ENCODE measurements around the gene C16orf95.
"Not testable (repeated sequence)": the region's sequence is repeated elsewhere in the genome, so short reads cannot be mapped to it uniquely, and the experiment has no call there.

Gene C16orf95

DNA sequence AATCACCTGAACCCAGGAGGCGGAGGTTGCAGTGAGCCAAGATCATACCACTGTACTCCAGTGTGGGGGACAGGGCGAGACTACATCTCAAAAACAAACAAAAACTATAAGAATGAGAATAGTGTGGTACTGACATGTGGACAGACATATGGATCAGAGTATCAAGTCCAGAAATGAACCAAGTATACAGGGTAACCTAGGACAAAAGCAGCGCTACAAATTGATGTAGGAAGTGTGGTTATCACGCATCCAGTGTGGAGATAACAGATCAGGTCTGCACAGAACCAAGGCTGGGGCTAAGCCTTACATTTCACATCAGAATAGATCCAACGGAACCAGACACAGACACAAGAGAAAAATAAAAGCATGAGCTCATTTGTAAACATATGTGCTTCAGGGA lies 23.0 kb upstream of the C16orf95 start:
- H3K36me3 Mint-ChIP-seq: peaks cover 52 to 66% of the 10 kb centered on the region in 2 donors
- no peaks in the 10 kb centered on the region for H3K27me3 Mint-ChIP-seq
- peaks cover 13 to 19% of the 10 kb centered on the region in 2 donors for H3K4me1 Mint-ChIP-seq
- DNase-seq: no peak
- no peak overlapping the region for H3K27ac Mint-ChIP-seq
- no peak overlapping the region for H3K4me3 Mint-ChIP-seq
- H3K9me3 Mint-ChIP-seq: peaks cover 0 to 2% of the 10 kb centered on the region in 2 donors
- no peak for ATAC-seq (replicated peaks)

DNA sequence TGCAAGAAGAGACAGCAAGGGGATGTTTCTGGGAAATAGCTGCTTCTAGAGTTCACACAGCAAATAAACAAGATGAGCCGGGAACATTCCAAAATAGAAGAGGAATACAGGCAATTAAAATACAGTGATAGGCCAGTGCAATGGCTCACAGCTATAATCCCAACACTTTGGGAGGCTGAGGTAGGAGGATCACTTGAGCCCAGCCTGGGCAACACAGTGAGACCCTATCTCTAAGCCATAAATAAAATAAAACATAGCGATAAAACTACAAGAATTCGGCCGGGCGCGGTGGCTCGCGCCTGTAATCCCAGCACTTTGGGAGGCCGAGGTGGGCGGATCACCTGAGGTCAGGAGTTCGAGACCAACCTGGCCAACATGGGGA lies 22.5 kb upstream of the C16orf95 start:
- Mint-ChIP-seq H3K36me3 (peaks cover 53 to 68% of the 10 kb centered on the region in 2 donors), H3K4me1 (peaks cover 13 to 16% of the 10 kb centered on the region in 2 donors)
- not testable (repeated sequence) for ATAC-seq (replicated peaks); H3K27me3 Mint-ChIP-seq; DNase-seq; H3K27ac Mint-ChIP-seq; H3K9me3 Mint-ChIP-seq; H3K4me3 Mint-ChIP-seq

DNA sequence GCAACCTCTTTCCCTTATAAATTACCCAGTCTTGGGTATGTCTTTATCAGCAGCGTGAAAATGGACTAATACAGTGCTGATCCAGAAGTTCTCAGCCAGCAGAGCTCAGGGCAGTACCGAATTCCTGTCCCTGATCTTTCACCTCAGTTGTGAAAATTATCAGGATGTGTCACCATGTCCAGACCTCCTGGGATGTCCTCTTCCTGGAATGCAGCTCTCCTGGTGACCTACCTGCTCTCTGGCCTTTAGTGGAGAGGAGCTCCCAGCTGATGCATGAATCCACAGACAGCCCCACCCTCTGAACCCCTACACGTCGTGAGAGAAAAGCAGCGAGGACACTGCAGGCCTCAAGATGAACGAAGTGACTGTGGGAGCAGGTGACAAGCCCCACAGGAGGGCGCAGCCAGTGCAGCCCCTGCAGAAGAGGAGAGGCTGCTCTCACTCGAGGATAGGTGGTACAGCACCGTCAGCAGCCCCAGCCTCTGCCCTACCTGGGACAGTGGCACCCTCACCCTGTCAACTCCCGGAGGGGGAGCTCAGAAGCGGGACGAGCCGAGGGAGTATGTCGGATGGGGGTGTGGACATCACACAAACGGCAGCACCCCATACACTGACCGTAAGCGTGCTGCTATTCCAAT lies 22.0 kb upstream of the C16orf95 start:
- Mint-ChIP-seq H3K4me3 (no peak overlapping the region), H3K9me3 (peaks cover 0 to 2% of the 10 kb centered on the region in 2 donors), H3K27me3 (no peaks in the 10 kb centered on the region), H3K4me1 (peaks cover 13 to 16% of the 10 kb centered on the region in 2 donors), H3K36me3 (peaks cover 50 to 70% of the 10 kb centered on the region in 2 donors), H3K27ac (peak overlapping the region; percentile 42)
- DNase-seq (no peak), ATAC-seq (replicated peaks) (no peak)

DNA sequence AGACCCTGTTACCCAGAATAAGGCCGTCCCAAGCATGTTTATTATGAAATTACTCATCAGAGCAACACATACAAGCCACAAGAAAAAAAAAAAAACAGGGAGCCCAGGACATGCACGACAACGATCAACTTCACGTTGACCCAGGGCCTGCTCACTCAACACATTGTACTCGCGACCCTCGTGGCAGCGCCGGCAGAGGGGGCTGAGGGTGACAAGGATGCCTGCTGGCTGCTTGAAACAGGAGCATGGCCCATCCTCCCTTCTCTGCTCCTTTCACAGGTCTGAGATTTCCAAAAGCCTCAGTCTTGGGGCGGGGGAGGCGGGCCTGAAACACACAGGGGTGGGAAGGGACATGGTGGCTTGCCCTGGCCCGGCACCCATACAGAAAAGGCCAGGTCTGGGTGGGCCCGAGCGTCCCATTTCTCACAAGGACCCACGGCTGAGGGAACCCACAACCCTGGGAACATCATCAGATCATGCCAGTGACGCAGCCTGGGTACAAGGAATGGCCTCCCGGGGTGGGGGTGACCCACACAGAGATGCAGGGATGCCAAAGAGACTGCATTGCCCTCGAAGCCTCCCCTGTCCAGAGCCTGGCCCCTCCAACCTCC lies 21.1 kb upstream of the C16orf95 start:
- no peaks in the 10 kb centered on the region for H3K27me3 Mint-ChIP-seq
- H3K27ac Mint-ChIP-seq: no peak overlapping the region

DNA sequence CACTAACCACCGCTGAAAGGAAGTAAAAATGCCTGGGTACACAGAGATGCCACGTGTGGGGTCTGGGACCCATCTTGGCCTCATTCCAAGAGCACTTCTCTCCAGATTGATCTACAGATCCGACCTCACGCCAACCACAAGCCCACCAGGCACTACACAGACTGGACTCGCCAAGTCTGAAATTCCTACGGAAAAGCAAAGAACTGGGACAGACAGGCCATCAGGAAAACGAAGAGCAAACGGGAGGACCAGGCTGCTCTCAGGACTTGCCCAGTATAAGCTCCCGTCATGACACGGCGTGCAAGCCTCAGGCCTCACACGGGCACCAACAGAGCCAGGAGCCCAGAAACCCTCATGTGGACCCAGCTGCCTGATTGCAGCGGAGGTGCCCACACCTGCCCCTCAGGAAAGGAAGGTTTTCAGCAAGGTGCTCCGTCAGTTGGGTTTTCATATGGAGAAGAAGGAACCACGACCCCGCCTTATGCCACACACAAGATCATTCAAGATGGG lies 20.1 kb upstream of the C16orf95 start:
- peaks cover 43 to 60% of the 10 kb centered on the region in 2 donors for H3K36me3 Mint-ChIP-seq
- ATAC-seq (replicated peaks): peak; percentile 34 to 47
- no peak for DNase-seq
- peaks cover 0 to 2% of the 10 kb centered on the region in 2 donors for H3K9me3 Mint-ChIP-seq
- no peaks in the 10 kb centered on the region for H3K27me3 Mint-ChIP-seq
- no peak overlapping the region for H3K27ac Mint-ChIP-seq
- H3K4me3 Mint-ChIP-seq: peak overlapping the region in 1 of 2 donors; percentile 44
- peaks cover 13 to 16% of the 10 kb centered on the region in 2 donors for H3K4me1 Mint-ChIP-seq

More for the DNA sequence above, 21.1 kb upstream of the C16orf95 start:
- Mint-ChIP-seq H3K9me3 (peaks cover 0 to 2% of the 10 kb centered on the region in 2 donors), H3K4me3 (no peak overlapping the region), H3K4me1 (peaks cover 13 to 16% of the 10 kb centered on the region in 2 donors), H3K36me3 (peaks cover 43 to 64% of the 10 kb centered on the region in 2 donors)
- DNase-seq (no peak), ATAC-seq (replicated peaks) (no peak)

DNA sequence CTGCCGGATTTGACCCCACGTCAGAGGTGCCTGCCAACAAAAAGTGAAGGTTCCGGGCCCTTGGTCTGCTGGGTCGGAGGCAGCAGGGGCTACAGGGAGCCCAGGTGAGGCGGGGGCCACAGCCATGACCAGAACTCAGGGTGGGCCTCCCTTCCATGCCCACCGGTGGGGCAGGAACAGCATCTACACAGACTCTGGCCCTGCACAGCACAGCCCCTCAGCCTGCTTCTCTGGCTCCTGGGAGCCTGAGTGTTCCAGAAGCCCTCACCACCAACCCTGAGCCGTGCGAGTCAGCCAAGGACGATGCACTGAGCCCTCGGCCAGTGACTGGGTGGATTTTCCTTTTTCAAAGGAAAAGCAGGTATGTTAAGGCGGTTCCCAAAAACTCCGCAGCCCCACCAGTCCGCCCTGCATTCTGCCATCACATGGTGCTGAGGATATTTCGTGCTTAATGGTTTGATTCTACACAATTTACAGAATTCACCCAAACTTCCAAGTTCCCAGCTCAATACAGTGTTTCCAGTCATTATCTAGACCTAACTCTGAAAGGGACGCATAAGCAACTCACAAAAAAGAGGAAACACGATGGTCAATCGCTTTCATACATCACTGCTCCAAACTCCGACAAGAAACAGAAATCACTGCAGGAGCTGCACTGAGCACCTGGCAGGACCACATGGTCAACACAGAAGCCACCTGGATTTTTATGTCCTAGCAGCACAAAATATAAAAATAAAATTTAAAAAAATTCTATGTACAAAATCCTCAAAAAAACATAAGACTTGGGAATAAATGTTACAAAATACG lies 19.4 kb upstream of the C16orf95 start:
- H3K27ac Mint-ChIP-seq: no peak overlapping the region
- H3K27me3 Mint-ChIP-seq: no peaks in the 10 kb centered on the region
- H3K4me1 Mint-ChIP-seq: peaks cover 13 to 16% of the 10 kb centered on the region in 2 donors
- no peak for DNase-seq
- peaks cover 0 to 2% of the 10 kb centered on the region in 2 donors for H3K9me3 Mint-ChIP-seq
- peak; percentile 52 to 70 for ATAC-seq (replicated peaks)
- H3K36me3 Mint-ChIP-seq: peaks cover 46 to 61% of the 10 kb centered on the region in 2 donors
- H3K4me3 Mint-ChIP-seq: no peak overlapping the region

DNA sequence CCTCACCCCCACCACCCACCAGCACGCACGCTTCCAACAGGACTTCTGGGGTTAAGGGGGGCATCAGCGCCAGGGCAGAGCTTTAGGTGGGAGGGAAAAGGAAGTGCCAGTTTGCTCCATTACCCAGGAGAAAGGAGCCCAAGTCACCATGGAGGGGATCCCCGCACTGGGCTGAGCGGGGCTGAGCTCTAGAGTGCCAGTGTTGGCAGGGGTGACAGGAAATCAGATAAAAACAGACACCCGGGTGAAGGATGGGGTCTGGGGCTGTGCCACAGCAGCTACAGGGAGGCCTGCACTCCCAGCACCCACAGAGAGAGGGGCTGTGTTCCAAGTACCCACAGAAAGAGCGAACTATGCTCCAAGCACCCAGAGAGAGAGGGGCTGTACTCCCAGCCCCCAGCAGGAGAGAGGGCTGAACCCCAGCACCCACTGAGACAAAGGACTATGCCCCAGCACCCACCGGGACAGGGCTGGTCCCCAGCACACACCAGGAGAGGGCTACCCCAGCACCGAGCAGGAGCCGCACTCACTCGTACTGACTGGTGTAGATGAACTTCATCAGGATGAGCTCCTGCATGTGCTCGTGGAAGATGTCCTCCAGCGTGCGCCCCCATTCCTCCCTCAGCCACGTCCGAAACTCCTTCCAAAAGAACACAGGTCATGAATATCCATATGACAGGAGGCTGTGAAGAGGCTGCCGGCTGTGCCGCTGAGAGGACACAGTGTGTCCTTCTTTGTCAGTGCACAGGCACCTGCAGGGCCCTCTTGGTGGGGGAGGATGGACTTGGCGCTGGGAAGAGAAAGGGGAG lies 18.6 kb upstream of the C16orf95 start:
- ATAC-seq (replicated peaks): no peak

DNA sequence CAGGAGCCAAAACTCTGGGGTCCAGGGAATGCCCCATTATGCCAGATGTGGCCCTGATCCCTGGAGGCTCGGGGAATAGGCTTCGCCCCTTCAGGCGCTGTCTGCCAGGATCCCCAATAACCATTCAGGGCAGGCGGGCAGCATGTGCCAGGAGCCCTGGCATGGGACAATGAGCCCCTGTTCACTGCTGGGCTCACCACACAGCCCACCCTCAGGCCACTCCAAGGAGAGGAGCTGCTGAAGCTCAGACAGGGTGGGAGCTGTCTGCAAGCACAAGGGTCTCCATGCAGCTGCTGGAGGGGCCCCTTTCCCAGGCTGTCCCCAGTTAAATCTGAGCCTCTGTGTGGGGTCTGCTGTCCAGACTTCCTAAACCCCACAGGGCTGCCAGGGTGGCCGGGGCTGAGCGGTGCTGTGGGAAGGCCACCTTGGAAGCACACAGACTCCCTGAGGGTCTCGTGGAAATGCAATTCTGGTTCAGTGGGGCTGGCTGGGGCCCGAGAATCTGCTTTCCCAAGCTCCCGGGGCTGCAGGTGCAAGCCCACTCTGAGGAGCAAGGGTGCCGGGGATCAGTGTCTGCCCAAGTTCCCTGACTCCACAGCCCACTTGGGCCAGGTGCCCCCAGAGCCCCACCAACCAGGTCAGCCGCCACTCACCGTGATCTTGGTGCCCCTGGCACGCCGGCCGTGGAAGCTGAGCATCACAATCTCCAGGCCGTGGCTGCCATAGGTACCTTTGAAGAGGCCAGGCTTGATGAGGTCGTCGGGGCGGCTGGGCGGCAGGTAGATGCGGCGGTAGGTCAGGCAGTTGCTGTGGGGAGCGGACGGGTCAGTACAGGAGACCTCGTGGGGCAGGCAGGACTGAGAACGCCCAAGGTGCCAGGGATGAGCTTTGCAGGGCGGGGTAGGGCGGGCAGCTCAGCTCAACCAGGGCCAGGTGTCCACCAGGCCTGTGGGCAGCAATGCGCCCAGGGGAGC lies 17.7 kb upstream of the C16orf95 start:
- no peak overlapping the region for H3K4me3 Mint-ChIP-seq
- peaks cover 13 to 16% of the 10 kb centered on the region in 2 donors for H3K4me1 Mint-ChIP-seq
- no peak overlapping the region for H3K27ac Mint-ChIP-seq
- ATAC-seq (replicated peaks) (no peak), DNase-seq (no peak)
- H3K36me3 Mint-ChIP-seq: peaks cover 46 to 63% of the 10 kb centered on the region in 2 donors
- no peaks in the 10 kb centered on the region for H3K27me3 Mint-ChIP-seq
- H3K9me3 Mint-ChIP-seq: peaks cover 0 to 2% of the 10 kb centered on the region in 2 donors

More for the DNA sequence above, 18.6 kb upstream of the C16orf95 start:
- Mint-ChIP-seq H3K27me3 (no peaks in the 10 kb centered on the region), H3K9me3 (peaks cover 0 to 2% of the 10 kb centered on the region in 2 donors), H3K27ac (no peak overlapping the region), H3K4me3 (no peak overlapping the region), H3K4me1 (peaks cover 13 to 16% of the 10 kb centered on the region in 2 donors), H3K36me3 (peaks cover 47 to 62% of the 10 kb centered on the region in 2 donors)
- DNase-seq: no peak

DNA sequence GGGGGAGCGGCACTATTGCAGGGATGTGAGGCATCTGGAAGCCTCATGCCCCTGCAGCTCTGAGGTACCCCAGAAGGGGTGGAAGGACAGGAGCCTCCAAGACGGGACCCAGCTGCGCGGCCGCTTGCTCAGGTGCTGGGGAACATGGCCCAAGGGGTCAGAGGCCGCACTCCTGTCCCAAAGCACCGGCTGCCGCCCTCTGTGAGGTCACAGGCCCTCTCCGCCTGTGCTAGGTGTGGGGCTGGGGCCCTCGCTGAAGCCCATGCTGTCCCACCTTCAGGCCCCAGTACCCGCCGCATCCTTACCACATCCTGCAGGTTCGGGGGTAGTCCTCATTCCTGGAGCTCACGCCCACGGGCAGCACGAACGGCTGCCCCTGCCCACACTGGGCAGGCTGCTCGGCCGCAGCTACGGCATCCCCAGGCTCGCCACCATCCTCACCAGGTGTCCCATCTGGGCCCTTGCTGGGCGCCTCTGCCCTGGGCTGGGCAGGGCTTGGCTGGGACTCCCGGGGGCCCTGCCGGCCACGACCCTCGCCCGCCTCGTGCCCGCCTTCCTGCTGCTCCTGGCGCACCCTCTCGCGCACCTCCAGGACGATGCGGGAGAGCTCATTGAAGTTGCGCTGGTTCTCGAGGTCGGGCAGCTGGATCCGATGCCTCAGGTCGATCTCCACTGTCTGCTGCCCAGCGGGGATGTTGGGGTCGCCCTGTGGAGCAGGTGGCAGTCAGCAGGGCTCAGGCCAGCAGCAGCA lies 16.6 kb upstream of the C16orf95 start:
- DNase-seq (no peak), ATAC-seq (replicated peaks) (no peak)
- H3K9me3 Mint-ChIP-seq: peaks cover 0 to under 1% of the 10 kb centered on the region in 2 donors
- H3K36me3 Mint-ChIP-seq: peaks cover 37 to 63% of the 10 kb centered on the region in 2 donors
- peaks cover 11 to 16% of the 10 kb centered on the region in 2 donors for H3K4me1 Mint-ChIP-seq
- H3K27ac Mint-ChIP-seq: no peak overlapping the region
- H3K27me3 Mint-ChIP-seq: no peaks in the 10 kb centered on the region
- no peak overlapping the region for H3K4me3 Mint-ChIP-seq

DNA sequence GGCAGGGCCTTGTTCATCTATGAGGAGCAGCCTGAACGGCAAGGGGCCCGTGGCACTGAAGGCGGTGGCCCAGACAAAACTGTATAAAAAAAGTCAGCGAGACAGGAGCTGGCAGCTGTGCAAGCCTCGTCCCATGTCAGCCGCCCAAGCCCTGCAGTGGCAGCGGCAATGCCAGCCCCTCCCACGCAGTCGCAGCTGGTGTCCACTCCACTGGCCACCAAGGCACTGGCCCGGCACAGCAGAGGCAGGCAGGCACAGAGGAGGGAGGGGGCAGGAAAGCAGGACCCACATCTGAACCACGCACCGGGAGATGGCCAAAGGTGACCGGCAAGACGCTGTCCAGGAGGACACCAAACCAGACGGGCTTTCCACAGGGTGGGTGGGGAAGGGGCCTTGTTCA lies 15.9 kb upstream of the C16orf95 start:
- no peaks in the 10 kb centered on the region for H3K27me3 Mint-ChIP-seq
- ATAC-seq (replicated peaks) (no peak), DNase-seq (no peak)
- no peak overlapping the region for H3K27ac Mint-ChIP-seq
- no peaks in the 10 kb centered on the region for H3K9me3 Mint-ChIP-seq
- H3K4me1 Mint-ChIP-seq: peaks cover 9 to 16% of the 10 kb centered on the region in 2 donors
- H3K4me3 Mint-ChIP-seq: no peak overlapping the region
- H3K36me3 Mint-ChIP-seq: peaks cover 35 to 59% of the 10 kb centered on the region in 2 donors

DNA sequence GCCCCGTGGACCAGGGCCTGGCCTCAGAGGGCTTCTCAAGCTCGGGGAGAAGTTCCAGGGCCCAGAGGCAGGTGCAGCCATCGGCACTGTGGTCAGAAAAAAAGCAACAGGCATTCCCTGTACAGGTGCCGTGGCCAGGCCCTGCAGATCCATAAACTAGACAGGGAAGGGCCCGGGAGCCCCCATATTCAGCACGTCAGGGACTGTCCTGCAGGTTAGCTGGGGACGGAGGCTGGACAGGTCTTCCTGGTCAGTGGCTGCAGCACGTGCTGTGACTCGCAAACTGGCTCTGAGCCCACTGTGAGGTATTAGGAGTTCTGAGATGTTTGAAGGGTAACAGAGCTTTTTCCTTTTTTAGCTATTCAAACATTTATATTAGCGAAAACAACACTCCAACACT lies 15.0 kb upstream of the C16orf95 start:
- Mint-ChIP-seq H3K4me3 (no peak overlapping the region), H3K27ac (no peak overlapping the region), H3K27me3 (no peaks in the 10 kb centered on the region), H3K4me1 (peaks cover 5 to 12% of the 10 kb centered on the region in 2 donors), H3K9me3 (no peaks in the 10 kb centered on the region), H3K36me3 (peaks cover 32 to 56% of the 10 kb centered on the region in 2 donors)
- ATAC-seq (replicated peaks) (no peak), DNase-seq (no peak)

DNA sequence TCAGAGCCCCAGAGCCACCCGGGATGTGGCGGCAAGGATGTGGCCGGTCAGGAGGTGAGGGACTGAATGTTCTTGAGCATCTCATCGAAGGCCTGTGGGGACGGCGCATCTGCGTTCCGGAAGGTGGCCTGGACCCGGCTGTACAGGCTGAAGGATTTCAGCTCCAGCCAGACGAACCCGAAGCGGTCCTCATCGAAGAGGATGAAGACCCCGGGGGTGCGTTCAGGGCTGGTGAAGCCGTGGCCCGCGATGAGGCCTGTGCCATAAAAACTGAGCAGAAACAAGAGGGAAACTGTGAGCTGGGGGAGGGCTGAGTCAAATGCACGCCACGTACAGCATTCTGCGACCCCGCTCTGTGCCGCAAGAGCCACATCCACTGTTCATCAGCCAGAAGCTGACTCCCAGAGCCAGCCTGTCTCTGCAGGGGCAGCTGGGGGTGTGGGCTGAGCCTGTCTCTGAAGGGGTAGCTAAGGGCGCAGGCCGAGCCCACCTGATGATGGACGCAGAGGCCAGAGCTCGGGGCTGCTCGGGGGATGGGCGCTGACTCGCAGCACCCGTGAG lies 14.1 kb upstream of the C16orf95 start:
- no peak overlapping the region for H3K4me3 Mint-ChIP-seq
- no peaks in the 10 kb centered on the region for H3K27me3 Mint-ChIP-seq
- no peak overlapping the region for H3K27ac Mint-ChIP-seq
- ATAC-seq (replicated peaks): no peak
- H3K9me3 Mint-ChIP-seq: no peaks in the 10 kb centered on the region
- no peak for DNase-seq
- H3K36me3 Mint-ChIP-seq: peaks cover 28 to 53% of the 10 kb centered on the region in 2 donors
- H3K4me1 Mint-ChIP-seq: peaks cover 1 to 5% of the 10 kb centered on the region in 2 donors
